DLD1 (cell line): Measurements from ENCODE around the gene VPS41.

Source experiments
- in situ Hi-C: cut with HindIII; loops from 2 replicates; pipeline ENCODE4 v1.10.0; 2017; ENCODE audit warnings: low sequenced_read_pairs

Gene VPS41

GRCh38 chr7:38908759-38909335 lies at the start of gene VPS41:
VPS41 (minus strand) TSS chr7:38909191; CDS start chr7:38909174, 17 bp downstream.
- in situ Hi-C loops: no loop called here

DNA sequence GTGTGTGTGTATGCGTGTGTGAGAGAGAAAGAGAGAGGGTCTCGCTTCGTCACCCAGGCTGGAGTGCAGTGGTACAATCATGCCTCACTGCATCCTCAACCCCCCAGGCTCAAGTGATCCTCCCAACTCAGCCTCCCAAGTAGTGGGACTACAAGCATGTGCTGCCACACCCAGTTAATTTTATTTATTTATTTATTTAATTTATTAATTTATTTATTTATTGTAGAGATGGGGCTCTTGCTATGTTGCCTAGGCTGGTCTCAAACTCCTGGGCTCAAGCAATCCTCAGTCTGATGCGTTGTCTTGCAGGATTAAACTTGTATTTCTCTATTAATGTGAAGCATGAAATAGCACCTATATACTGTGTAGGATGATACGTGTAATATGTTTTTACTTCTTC lies 46.9 kb upstream of the VPS41 start:
- in situ Hi-C loops: no loop called here

GRCh38 chr7:38953971-38954370 lies 45.0 kb upstream of the VPS41 start:
- in situ Hi-C loops: no loop called here

DNA sequence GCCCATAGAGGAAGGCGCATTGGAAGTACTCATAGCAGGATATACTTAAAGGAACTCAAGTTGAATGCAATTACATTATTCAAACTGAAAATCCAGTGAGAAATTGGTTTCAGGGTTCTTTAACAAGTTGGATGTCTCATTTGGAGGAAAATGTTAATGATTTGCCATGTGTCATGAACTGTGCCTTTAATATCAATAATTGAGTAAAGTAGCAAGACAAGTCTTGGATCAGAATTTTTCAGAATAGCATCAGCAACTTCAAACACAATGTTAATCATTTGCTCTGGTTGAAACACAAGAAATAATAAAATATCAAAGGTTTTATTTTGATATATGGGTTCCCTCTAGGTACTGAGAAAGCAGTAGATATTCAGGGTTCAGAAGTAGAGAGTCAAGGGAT lies 44.2 kb upstream of the VPS41 start:
- in situ Hi-C loops: no loop called here

- in situ Hi-C loops: no loop called here
Measured at GRCh38 chr7:38951213-38951612, 42.2 kb upstream of the VPS41 start.

GRCh38 chr7:38950309-38950708 lies 41.3 kb upstream of the VPS41 start:
- in situ Hi-C loops: no loop called here

GRCh38 chr7:38947541-38947940 lies 38.5 kb upstream of the VPS41 start:
- in situ Hi-C loops: loop anchor here (25.0 kb wide), 1 partner anchor 515 kb away; no protein-coding TSS in a partner anchor

DNA sequence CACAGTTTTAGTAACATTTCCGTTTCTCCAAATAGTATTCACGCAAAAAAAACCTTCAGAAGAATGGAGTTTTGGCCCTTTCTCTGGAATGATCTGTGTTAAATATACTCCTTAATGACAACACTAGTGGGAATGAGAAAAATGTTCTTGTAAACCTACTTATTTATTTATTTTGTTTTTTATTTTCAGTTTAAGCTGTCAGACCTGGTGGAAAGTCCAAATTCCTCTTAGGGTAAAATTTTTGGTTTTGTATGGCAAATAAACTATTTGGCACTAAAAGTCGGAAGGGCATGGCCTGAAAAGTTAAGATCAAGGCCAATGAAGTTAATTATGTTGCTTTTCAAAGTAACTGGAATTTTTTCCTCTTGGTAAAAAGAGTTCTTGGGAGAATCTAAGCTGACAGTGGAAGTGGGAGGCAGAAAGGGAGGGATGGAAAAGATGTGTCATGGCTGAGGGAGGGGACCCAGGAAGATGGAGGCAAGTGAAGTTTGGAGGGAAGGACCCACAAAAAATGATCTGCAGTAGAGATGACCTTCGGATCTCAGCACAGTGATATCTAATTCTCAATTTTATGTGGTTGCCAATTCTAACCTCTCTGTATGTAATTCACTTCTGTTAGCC lies 33.5 kb upstream of the VPS41 start:
- in situ Hi-C loops: loop anchor here (25.0 kb wide), 1 partner anchor 520 kb away; no protein-coding TSS in a partner anchor

- in situ Hi-C loops: loop anchor here (25.0 kb wide), 1 partner anchor 522 kb away; no protein-coding TSS in a partner anchor
Measured at GRCh38 chr7:38940774-38941173, 31.8 kb upstream of the VPS41 start.

GRCh38 chr7:38938589-38938988 lies 29.6 kb upstream of the VPS41 start:
- in situ Hi-C loops: loop anchor here (25.0 kb wide), 1 partner anchor 524 kb away; no protein-coding TSS in a partner anchor

- in situ Hi-C loops: loop anchor here (25.0 kb wide), 1 partner anchor 524 kb away; no protein-coding TSS in a partner anchor
Measured at GRCh38 chr7:38938001-38938485, 29.1 kb upstream of the VPS41 start.

- in situ Hi-C loops: loop anchor here (25.0 kb wide), 1 partner anchor 526 kb away; no protein-coding TSS in a partner anchor
Measured at GRCh38 chr7:38936641-38937040, 27.6 kb upstream of the VPS41 start.

DNA sequence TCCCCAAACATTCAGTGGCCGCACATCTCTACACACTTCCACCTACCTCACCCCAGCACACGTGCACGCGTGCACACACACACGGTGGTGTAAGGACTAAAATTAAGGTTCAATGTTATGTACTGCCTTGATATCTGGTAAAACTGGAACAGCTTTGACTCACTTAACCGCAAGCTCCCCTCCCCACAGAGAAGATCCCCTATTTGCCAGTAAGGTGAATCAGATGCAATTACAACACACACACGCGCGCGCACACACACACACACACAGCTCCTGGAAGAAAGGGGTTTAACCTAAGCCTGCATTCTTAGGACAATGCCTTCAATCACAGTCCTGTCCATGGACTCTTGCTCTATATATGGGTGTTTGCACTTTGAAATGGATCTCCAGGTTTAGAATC lies 25.5 kb upstream of the VPS41 start:
- in situ Hi-C loops: loop anchor here (25.0 kb wide), 1 partner anchor 528 kb away; no protein-coding TSS in a partner anchor

- in situ Hi-C loops: loop anchor here (25.0 kb wide), 1 partner anchor 528 kb away; no protein-coding TSS in a partner anchor
Measured at GRCh38 chr7:38934051-38934450, 25.1 kb upstream of the VPS41 start.

DNA sequence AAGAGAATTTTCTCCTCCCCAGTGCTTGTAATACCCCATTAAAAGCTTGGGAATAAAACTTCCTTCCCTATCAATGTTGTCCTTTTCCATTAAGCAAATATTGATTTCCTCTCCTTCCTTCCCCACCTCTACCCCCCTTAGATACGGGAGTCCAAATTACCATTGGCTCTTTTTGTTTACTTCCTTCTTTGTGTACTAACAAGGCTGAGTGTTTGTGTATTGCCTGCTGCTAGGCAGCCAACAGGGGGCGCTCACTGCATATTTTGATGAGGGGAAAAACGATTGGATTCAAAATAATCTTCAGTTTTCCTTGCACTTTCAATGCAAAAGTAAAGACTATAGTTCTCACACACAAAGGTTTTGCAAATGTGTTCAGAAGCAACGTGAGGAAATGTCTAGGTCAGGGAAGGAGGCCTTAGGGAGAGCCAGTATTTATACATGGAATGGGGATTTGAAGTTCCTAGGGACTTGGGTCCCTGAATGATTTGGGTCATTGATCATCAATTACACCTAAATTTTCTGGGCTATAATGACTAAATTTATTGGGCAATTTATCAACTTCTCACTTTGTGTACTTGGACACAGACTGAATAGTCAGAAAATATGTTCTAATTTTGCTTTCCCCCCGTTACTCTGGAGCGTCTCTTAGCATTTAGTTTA lies 23.6 kb upstream of the VPS41 start:
- in situ Hi-C loops: loop anchor here (25.0 kb wide), 1 partner anchor 530 kb away; no protein-coding TSS in a partner anchor

DNA sequence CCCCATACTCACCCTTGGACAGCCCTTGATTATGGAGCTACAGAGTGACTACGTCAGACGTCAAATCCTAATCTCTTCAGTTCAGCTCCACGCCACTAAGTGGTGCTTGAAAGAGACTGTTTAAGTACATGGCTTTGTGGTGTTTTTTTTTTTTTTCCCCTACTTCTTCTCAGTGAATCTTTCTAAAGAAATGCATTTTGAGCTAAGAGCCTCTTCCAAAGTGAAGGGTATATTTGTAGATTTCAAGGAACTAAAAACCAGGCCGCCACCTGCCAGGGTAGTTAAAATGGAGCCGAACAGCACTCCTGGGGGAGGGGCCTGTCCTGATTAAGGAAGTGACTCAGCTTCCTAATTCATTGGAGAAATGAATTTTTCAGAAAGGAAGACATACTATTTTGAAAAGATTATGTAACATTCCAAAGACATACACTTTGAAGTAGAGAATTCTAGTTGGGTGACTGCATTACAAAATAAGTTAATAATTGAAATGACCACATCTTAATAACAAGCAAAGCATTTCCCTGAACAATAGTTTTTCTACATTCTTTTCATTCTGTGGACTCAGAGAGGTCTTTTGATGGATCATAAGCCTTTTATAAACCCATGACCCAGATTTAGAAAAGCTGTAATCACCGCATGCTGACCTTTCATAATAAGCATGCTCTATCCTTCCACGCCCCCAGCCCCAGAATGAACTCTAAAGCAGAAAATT lies 20.6 kb upstream of the VPS41 start:
- in situ Hi-C loops: loop anchor here (25.0 kb wide), 1 partner anchor 533 kb away; no protein-coding TSS in a partner anchor

DNA sequence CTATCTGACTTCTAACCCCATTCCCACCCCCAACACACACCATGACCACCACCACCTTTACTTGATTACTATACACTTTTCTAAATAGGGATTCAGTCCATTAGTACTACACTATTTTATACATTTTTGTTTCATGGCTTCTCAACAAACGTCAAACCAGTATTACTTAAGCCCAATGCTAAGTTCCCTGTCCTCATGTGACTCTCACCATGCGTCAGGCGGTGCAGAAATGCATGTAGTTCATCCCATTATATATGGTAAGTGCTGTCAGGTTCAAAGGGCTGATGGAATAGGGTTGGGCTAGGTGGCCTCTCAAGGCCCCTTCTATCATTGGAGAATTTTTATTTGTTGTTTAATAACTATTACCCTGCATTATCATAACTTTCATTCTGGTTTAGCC lies 19.5 kb upstream of the VPS41 start:
- in situ Hi-C loops: loop anchor here (25.0 kb wide), 1 partner anchor 534 kb away; no protein-coding TSS in a partner anchor

DNA sequence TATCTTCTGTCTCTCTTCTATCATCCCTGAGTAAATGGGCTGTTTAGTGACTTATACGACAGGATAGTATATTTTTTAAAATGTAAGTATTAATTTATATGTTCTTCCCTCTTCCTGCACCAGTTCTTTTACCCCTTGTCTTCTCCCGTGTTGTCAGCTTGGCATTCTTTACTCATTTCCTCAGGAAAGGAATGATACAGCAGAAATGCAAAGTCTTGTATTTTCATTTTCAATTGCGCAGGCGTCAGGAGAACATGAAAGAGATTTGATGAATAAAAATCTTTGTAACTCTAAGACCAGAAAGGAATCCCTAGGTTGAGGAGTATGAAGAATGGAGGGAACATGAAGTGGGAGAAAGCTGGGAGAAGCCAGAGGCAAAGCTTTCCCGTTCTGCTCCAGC lies 18.8 kb upstream of the VPS41 start:
- in situ Hi-C loops: loop anchor here (25.0 kb wide), 1 partner anchor 535 kb away; no protein-coding TSS in a partner anchor

DNA sequence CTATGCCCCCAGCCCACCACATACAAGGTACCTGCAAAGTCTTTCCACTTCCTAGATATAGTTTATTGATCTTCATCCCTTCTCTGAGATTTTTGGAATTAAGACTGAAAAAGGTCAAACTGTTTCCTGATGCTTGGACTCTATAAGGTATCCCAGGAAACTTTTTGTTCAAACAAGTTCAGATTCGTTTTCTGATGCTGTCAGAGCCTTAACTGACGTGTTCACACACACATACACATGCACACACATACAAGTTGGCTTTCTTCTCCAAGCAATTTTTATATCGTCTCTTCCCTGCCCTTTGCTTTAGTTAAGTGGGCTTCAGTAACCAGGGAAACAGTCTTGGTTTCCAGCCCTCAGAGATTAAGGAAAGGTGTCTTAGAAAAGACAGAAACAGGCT lies 11.7 kb upstream of the VPS41 start:
- in situ Hi-C loops: no loop called here

DNA sequence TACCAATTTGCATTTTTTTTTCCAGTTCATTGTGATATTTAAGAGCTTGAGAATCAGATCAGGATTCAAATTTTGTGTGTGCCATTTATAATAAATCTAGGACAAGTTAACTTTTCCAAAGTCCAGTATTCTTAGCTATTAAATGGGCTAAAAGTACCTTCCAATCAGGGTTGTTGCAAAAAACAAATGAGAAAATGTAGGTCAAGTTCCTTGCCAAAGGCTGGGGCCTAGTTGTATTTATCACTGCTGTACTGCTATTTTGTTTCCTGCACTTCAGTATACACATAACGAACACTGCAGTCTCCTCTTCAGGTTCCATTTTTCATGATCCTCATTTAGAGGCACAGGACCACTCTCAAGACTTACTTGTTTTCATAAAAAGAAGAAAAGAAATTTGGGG lies 7.4 kb upstream of the VPS41 start:
- in situ Hi-C loops: no loop called here

DNA sequence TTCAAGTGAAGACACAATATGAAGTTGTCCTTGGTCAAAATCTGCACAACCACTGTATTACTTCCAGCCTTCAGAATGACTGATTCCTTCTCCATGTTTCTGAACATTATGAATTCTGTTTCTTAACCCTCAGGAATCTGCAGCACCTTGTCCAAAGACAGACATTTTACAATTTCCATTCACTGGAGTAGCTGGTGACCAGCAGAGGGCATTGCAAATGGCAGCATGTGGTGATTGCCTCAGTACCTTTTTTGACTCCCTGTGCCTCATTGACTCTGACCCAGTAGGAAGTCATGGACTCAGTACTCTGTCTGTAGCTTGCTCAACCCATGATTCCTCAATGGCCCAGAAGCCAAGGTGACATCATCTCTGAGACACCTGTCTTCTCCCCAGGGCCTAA lies 879 bp upstream of the VPS41 start:
- in situ Hi-C loops: no loop called here
